SIG-M5 treated with dmso at 0.1 percent for 504 hours (cell line): Measurements from ENCODE around the gene RBM38.

Experiments
- DNase-seq: peaks from one replicate; lab custom pipeline; 2025; ENCODE audit not compliant: unreplicated experiment; lab: John Stamatoyannopoulos, UW

Gene RBM38

GRCh38 chr20:57449398-57450354 lies 58.5 kb downstream of the RBM38 start:
- DNase-seq, result peak; percentile 48

GRCh38 chr20:57450419-57450818 lies 59.2 kb downstream of the RBM38 start:
- DNase-seq, result peak; percentile 97

GRCh38 chr20:57450931-57451330 lies 59.7 kb downstream of the RBM38 start:
- no peak for DNase-seq

DNA sequence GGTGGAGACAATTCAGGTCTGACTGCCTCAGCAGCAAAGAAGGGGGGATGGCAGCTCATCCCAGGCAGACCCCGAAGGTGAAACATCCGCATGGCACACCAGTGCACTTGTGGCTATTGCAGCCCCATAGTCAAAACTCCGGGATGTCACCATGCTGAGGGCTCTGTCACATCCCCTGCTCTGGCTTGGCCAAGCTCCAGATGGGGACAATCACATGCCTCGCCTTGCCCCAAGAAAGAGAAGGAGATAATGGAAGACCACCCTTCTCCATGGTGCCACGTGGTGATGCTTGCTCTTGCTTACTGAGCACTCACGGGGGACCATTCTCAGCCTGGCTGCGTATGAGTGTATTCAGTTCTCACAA lies 60.2 kb downstream of the RBM38 start:
- no peak for DNase-seq

GRCh38 chr20:57451795-57452661 lies 60.8 kb downstream of the RBM38 start:
- peak; percentile 89 for DNase-seq

GRCh38 chr20:57455386-57455785 lies 64.2 kb downstream of the RBM38 start:
- no peak for DNase-seq

GRCh38 chr20:57456116-57456515 lies 64.9 kb downstream of the RBM38 start:
- DNase-seq, result no peak

GRCh38 chr20:57457243-57458095 lies 66.3 kb downstream of the RBM38 start:
- DNase-seq, result no peak

DNA sequence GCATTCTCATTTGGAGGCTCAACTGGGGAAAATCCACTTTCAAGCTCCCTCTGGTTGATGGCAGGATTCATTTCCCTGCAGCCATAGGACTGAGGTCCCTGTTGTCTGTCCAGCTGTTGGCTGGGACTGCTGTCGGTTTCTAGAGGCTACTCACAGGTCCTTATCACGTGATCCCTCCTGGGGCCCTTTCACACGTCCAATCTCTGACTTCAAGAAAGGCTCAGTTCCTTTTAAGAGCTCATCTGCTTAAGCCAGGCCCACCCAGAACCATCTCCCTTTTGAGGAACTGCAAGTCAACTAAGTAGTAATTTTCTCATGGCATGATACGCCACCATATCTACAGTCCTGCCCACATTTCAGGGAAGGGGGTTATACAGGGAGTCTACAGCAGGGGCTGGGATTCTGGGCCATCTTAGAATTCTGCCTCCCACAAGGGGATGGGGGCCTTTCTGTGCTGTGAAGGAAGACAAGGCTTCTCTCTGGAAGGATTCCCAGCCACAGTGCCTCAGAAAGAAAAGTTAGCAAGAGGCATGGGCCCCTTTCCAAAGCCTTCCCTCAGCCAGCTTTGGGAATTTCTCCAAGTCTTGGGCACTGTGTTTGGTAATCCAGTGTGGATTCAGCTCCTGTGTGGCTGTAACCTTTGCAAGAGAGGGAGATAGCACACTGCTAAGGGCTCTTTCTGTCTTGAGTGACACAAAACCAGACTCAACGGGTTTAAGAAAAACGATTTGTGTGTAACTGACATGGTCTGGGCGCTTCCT lies 67.4 kb downstream of the RBM38 start:
- DNase-seq, result peak; percentile 74
